GM12878 (cell line): ENCODE data around the gene ZBTB9. TPM values are rescaled to one million over a fixed set of nuclear protein-coding genes. Genes with fewer than 3 reads are reported as not detected.
A peak's percentile ranks its signal among the peaks of the same experiment; 100 is the strongest.

ENCODE experiments used
- ATAC-seq: fragments of 200-7000 bp; cut with Tn5 transposase; 3 replicates; pipeline ENCODE4 v1.9.1; 2020; ENCODE audit warnings: mild to moderate bottlenecking, moderate library complexity
- Bru-seq: library from RNA; stranded (reverse); fragments of 400-500 nt; gene quantifications from one replicate; lab custom pipeline; 2021; lab: Mats Ljungman, UMichigan
- BruChase-seq, 2 experiments: library from RNA; stranded (reverse); fragments of 400-500 nt; gene quantifications; one replicate each; lab custom pipeline; 2021; lab: Mats Ljungman, UMichigan
- BruUV-seq: library from RNA; stranded (reverse); fragments of 400-500 nt; replicated peaks from 2 replicates; lab custom pipeline; 2021; lab: Mats Ljungman, UMichigan
- CTCF ChIA-PET: fragments of 300-600 bp; sonication (Branson Sonifier 250); formaldehyde crosslinking; extraction: SDS; loops from one replicate; lab custom pipeline; 2021; ENCODE audit warnings: inconsistent platforms; lab: Yijun Ruan, JAX
- POLR2A ChIA-PET: fragments of 350-600 bp; formaldehyde crosslinking; extraction: SDS; loops from one replicate; lab custom pipeline; 2021; ENCODE audit warnings: inconsistent platforms; lab: Charles Lee
- RAD21 ChIA-PET: fragments of 300-600 bp; sonication (Branson Sonifier 250); formaldehyde crosslinking; loops from one replicate; lab custom pipeline; 2023; ENCODE audit warnings: antibody characterized with exemption; ENCODE audit not compliant: unreplicated experiment; lab: Charles Lee
- SMC1A ChIA-PET: fragments of 300-600 bp; sonication (Branson Sonifier 250); formaldehyde crosslinking; loops from one replicate; lab custom pipeline; 2023; ENCODE audit not compliant: unreplicated experiment, uncharacterized antibody; lab: Charles Lee
- DNase-seq: peaks from one replicate; pipeline ENCODE4 v3.0.0-alpha.2; 2011; ENCODE audit warnings: low read depth, low spot score
- FAIRE-seq: peaks from 3 replicates; lab custom pipeline; 2011; peaks lifted over from hg19 to GRCh38; lab: Jason Lieb, UNC
- H2AFZ ChIP-seq: 2 replicates; pipeline ENCODE4 v1.6.0; 2011; ENCODE audit warnings: low read depth, low read length, control low read depth; ENCODE audit not compliant: control insufficient read depth
- H3K27ac ChIP-seq: 2 replicates; pipeline ENCODE4 v1.5.1; 2011; ENCODE audit warnings: control low read depth; ENCODE audit not compliant: control insufficient read depth, insufficient read depth
- H3K27me3 ChIP-seq, 2 experiments: replicated peaks in 1 of 2; 2 replicates each; pipeline versions ENCODE4 v1.6.0 to v1.6.1; 2011; ENCODE audit warnings: low read length in 1 of 2; ENCODE audit not compliant: control insufficient read depth in 2 of 2, insufficient read depth in 2 of 2
- H3K36me3 ChIP-seq, 2 experiments: 2 replicates each; pipeline ENCODE4 v1.5.1; 2011; ENCODE audit warnings: low read length in 1 of 2; ENCODE audit not compliant: control insufficient read depth in 2 of 2, insufficient read depth in 2 of 2
- H3K4me1 ChIP-seq: 2 replicates; pipeline ENCODE4 v1.6.1; 2011; ENCODE audit warnings: mild to moderate bottlenecking, low read length, moderate library complexity, mixed read lengths; ENCODE audit not compliant: control insufficient read depth, insufficient read depth
- H3K4me2 ChIP-seq: 2 replicates; pipeline ENCODE4 v1.6.0; 2011; ENCODE audit warnings: control low read depth; ENCODE audit not compliant: control insufficient read depth, insufficient read depth
- H3K4me3 ChIP-seq: fragments of 200-600 bp; sonication (generic); 2 replicates; pipeline ENCODE4 v1.5.1; 2016
- H3K79me2 ChIP-seq: 2 replicates; pipeline ENCODE4 v1.6.0; 2011; ENCODE audit warnings: low read length; ENCODE audit not compliant: control insufficient read depth, insufficient read depth
- H3K9ac ChIP-seq: 2 replicates; pipeline ENCODE4 v1.8.0; 2011; ENCODE audit warnings: low read length, control low read depth, mixed read lengths; ENCODE audit not compliant: control insufficient read depth, insufficient read depth
- H3K9me3 ChIP-seq: replicated peaks from 3 replicates; pipeline ENCODE4 v1.5.1; 2011; ENCODE audit warnings: mild to moderate bottlenecking, low read length; ENCODE audit not compliant: control insufficient read depth, insufficient read depth
- H4K20me1 ChIP-seq: 2 replicates; pipeline ENCODE4 v1.6.0; 2011; ENCODE audit not compliant: control insufficient read depth, insufficient read depth
- CBFB ChIP-seq: IDR thresholded peaks from 2 replicates; pipeline ENCODE4 v1.6.1; 2016; ENCODE audit warnings: antibody characterized with exemption, low read depth
- CBX5 ChIP-seq: sonication (generic); IDR thresholded peaks from 2 replicates; pipeline ENCODE4 v1.6.1; 2016; ENCODE audit warnings: low read depth, moderate library complexity, mild to moderate bottlenecking, inconsistent platforms
- FOS ChIP-seq: IDR thresholded peaks from 3 replicates; pipeline ENCODE4 v1.6.1; 2011; ENCODE audit warnings: borderline replicate concordance; ENCODE audit not compliant: insufficient read length; ENCODE audit errors: extremely low read depth
- MTA3 ChIP-seq: IDR thresholded peaks from 2 replicates; pipeline ENCODE4 v1.6.1; 2012; ENCODE audit warnings: low read length, inconsistent platforms, borderline replicate concordance
- NR2C2 ChIP-seq: IDR thresholded peaks from 2 replicates; pipeline ENCODE4 v1.6.1; 2011; ENCODE audit warnings: borderline replicate concordance, low read depth; ENCODE audit not compliant: control insufficient read depth, insufficient read length
- PML ChIP-seq: IDR thresholded peaks from 2 replicates; pipeline ENCODE4 v1.6.1; 2012; ENCODE audit warnings: low read length, inconsistent platforms
- POLR2A ChIP-seq: IDR thresholded peaks from 2 replicates; pipeline ENCODE4 v1.6.1; 2011; ENCODE audit warnings: low read depth, mild to moderate bottlenecking, low read length
- SMAD5 ChIP-seq: IDR thresholded peaks from 2 replicates; pipeline ENCODE4 v1.6.1; 2016; ENCODE audit warnings: antibody characterized with exemption, low read depth
- SP1 ChIP-seq: IDR thresholded peaks from one replicate; pipeline ENCODE4 v1.6.1; 2011; ENCODE audit warnings: low read depth, low read length
- STAT1 ChIP-seq: fragments of 450-650 bp; conservative IDR thresholded peaks from 2 replicates; pipeline ENCODE4 v1.6.1; 2014; ENCODE audit warnings: antibody characterized with exemption, mild to moderate bottlenecking
- TCF12 ChIP-seq: IDR thresholded peaks from 2 replicates; pipeline ENCODE4 v1.6.1; 2011; ENCODE audit warnings: low read depth, mild to moderate bottlenecking, low read length
- YY1 ChIP-seq: IDR thresholded peaks from 2 replicates; pipeline ENCODE4 v1.6.1; 2011; ENCODE audit warnings: low read depth, mild to moderate bottlenecking, low read length
- ZZZ3 ChIP-seq: IDR thresholded peaks from 2 replicates; pipeline ENCODE4 v1.6.1; 2011; ENCODE audit warnings: low read depth; ENCODE audit not compliant: control insufficient read depth, insufficient read length
- WGBS: methylation state at CpG from one replicate; pipeline ENCODE4 v1.1.6; 2016; ENCODE audit warnings: low lambda C conversion rate; ENCODE audit not compliant: insufficient replicate concordance, insufficient coverage; ENCODE audit errors: missing lambda C conversion rate; 5-methylcytosine and 5-hydroxymethylcytosine counted together
- in situ Hi-C: fragments of 300-500 bp; cut with MboI; formaldehyde crosslinking; loops from 9 replicates; pipeline ENCODE4 v1.14.3; 2018; ENCODE audit warnings: mixed read lengths
- intact Hi-C: fragments of 100-400 bp; cut with micrococcal nuclease; formaldehyde crosslinking; loops from one replicate; pipeline ENCODE4 v1.14.2; 2022; ENCODE audit not compliant: unreplicated experiment
- long read RNA-seq, 2 experiments: library from polyadenylated mRNA; unstranded; transcript quantifications; one replicate each; pipeline ENCODE4 v2.0.0, GENCODE V29; 2019 to 2020
- polyA minus RNA-seq, 3 experiments: library from RNA; depleted of rRNA, polyadenylated mRNA; stranded (reverse); fragments of >200 nt; gene quantifications; 2 replicates each; pipeline ENCODE4 v1.2.3, GENCODE V29; 2011
- polyA plus RNA-seq, 11 experiments: library from polyadenylated mRNA; depleted of rRNA in 4 of 11; unstranded in 6 of 11; stranded (reverse) in 5 of 11; fragments of >200 nt; fragmentation: Nextera tagmentation in 4 of 11; fragmentation: Illumina TruSeq in 1 of 11; extraction: Ambion mirVana in 4 of 11; extraction: Trizol in 1 of 11; gene quantifications; 1 replicate in 1 of 11; 2 replicates in 10 of 11; pipeline versions ENCODE4 v1.2.1 to v1.2.3, GENCODE V29; 2011 to 2016; ENCODE audit warnings: inconsistent platforms in 2 of 11, missing spikeins in 2 of 11, low read depth in 1 of 11
- total RNA-seq, 4 experiments: library from RNA; depleted of rRNA in 3 of 4; stranded (reverse); fragments of >200 nt in 3 of 4; fragmentation: Illumina TruSeq in 1 of 4; extraction: Trizol in 1 of 4; gene quantifications; 2 replicates each; pipeline versions ENCODE4 v1.2.1 to v1.2.3, GENCODE V29; 2013 to 2021
- TF ChIP-seq, protein P1 (sequence below): fragments of 450-650 bp; IDR thresholded peaks from 2 replicates; pipeline ENCODE4 v1.6.1; 2017; ENCODE audit warnings: low read depth, mild to moderate bottlenecking, moderate library complexity

ZBTB9 gene, protein sequence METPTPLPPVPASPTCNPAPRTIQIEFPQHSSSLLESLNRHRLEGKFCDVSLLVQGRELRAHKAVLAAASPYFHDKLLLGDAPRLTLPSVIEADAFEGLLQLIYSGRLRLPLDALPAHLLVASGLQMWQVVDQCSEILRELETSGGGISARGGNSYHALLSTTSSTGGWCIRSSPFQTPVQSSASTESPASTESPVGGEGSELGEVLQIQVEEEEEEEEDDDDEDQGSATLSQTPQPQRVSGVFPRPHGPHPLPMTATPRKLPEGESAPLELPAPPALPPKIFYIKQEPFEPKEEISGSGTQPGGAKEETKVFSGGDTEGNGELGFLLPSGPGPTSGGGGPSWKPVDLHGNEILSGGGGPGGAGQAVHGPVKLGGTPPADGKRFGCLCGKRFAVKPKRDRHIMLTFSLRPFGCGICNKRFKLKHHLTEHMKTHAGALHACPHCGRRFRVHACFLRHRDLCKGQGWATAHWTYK
- 5.1 and 5.5 TPM in 2 replicates for total RNA-seq (2013; cell fraction: nucleolus; rRNA removed)
- total RNA-seq (2014; rRNA removed): 5.2 and 6.6 TPM in 2 replicates
- total RNA-seq (2014; rRNA removed; fragmentation: Illumina TruSeq; extraction: Trizol): 6.0 and 6.7 TPM in 2 replicates
- 9.2 and 10.4 TPM in 2 replicates for total RNA-seq (2021)
- 4.1 TPM for polyA plus RNA-seq (2011; ENCODE audit: low read depth)
- 5.3 and 7.2 TPM in 2 replicates for polyA plus RNA-seq (2011; rRNA removed)
- polyA plus RNA-seq (2011; cell fraction: cytosol; rRNA removed): 6.0 and 6.9 TPM in 2 replicates
- 13.4 and 16.9 TPM in 2 replicates for polyA plus RNA-seq (2011; cell fraction: nucleus; rRNA removed)
- 5.6 and 6.3 TPM in 2 replicates for polyA plus RNA-seq (2012)
- 9.8 and 10.3 TPM in 2 replicates for polyA plus RNA-seq (2014; fragmentation: Illumina TruSeq; extraction: Trizol)
- 1 to 10 TPM; 1.5 to 2.6 TPM for polyA plus RNA-seq (2014; fragmentation: Nextera tagmentation; extraction: Ambion mirVana)
- polyA plus RNA-seq (2014; rRNA removed): 6.7 and 7.3 TPM in 2 replicates
- polyA plus RNA-seq (2016; fragmentation: Nextera tagmentation; extraction: Ambion mirVana): 10 to 100 TPM; 12.1 to 12.7 TPM
- polyA minus RNA-seq (2011; rRNA and poly(A)+ RNA removed): 9.1 and 9.2 TPM in 2 replicates
- polyA minus RNA-seq (2011; cell fraction: cytosol; rRNA and poly(A)+ RNA removed): 3.6 and 4.2 TPM in 2 replicates
- 4.5 and 6.2 TPM in 2 replicates for polyA minus RNA-seq (2011; cell fraction: nucleus; rRNA and poly(A)+ RNA removed)
- Bru-seq, nascent RNA: percentile 65 among the genes with signal in this experiment
- BruChase-seq, experiment 1, labeled RNA remaining after a 6-hour chase: percentile 50 among the genes with signal in this experiment
- BruChase-seq, experiment 2, labeled RNA remaining after a 2-hour chase: percentile 56 among the genes with signal in this experiment
- long read RNA-seq, experiment 1, transcript ZBTB9-201 (2 exons, 2,716 nt): major isoform, 11 of 13 reads
- long read RNA-seq, experiment 1, partial matches to known transcripts: 0 of 13 reads
- long read RNA-seq, experiment 1, other reads (novel, unspliced or antisense): 2 of 13 reads
- long read RNA-seq, experiment 2, partial matches to known transcripts: 0 of 8 reads
- long read RNA-seq, experiment 2, other reads (novel, unspliced or antisense): 7 of 8 reads

DNA sequence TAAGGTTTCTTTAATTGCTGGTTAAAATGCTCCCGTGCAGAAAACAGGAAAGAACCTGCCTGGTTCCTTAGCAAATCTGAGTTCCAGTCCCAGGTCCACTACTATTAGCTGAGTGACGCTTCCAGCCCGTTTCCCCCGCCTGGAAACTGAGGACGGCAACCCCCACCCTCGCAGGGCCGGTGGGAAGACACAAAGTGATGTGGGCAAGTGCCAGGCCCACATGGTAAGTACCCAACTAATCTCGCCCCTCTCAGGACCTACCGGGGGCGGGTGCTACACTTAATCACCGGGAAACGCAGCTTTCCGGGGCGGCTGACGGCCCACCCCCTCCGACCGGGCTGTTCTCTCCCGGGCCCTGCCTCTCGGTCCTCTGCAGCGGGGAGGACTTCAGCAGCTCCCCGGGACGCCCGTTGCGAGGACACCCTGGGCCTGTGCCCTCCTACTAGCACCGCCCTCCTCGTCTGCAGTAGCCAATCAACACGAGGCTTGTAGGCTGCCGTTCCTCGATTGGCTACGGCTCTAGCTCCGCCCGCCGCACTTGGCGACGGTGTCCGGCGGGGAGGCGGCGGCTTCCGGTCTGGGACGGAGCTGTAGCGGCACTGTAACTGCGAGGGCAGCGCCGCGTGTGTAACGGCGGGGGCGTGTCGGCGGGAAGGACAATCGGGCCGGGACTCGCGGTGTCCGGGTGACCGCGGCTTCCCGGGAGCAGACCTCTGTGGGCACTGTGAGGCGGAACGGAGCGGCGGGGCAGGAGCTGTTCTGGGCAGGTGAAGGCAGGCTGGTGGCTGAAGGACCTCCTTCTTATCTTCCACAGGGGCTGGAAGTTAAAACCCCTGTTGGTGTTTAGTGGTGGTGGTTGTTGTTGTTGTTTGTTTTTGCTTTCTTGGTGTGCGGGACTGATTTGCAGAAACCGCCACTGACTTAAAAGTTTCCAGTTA, at the start of gene ZBTB9:
Gene ZBTB9 (plus strand): TSS at position 568 of the 938 bp plus-strand sequence. CDS start 525 bp downstream, outside the sequence.
- intact Hi-C loops: loop anchor here (1.0 kb wide), 1 partner anchor 44 kb away; no protein-coding TSS in a partner anchor
- peak; percentile 89 for DNase-seq
- Histone ChIP-seq H3K4me1 (peaks cover 3% of the 10 kb centered on the region; the same call in 1 of the 2 replicates), H3K9me3 (no peaks in the 10 kb centered on the region), H4K20me1 (no peaks in the 10 kb centered on the region), H3K27me3 (no peaks in the 10 kb centered on the region), H2AFZ (peak within 1 kb of the TSS; percentile 88), H3K4me3 (peak within 1 kb of the TSS; percentile 86), H3K4me2 (peak within 1 kb of the TSS; percentile 98), H3K36me3 (no peaks in the 10 kb centered on the region; a peak in 1 of 4 replicates), H3K79me2 (peaks cover 17% of the 10 kb centered on the region), H3K9ac (peak within 1 kb of the TSS; percentile 96), H3K27ac (peak within 1 kb of the TSS; percentile 81)
- RAD21 ChIA-PET: interaction anchor here (0.5 to 2.2 kb wide), 14 partner anchors 8 to 126 kb away, joined by 3 to 15 read pairs (median 4); partner anchors contain the start of genes BAK1 and CUTA
- under 1% methylated on average over 63 of the region's 65 CpGs for WGBS
- SMC1A ChIA-PET: interaction anchor here (0.7 to 1.3 kb wide), 10 partner anchors 8 to 131 kb away, joined by 3 to 6 read pairs (median 3); partner anchors contain the start of gene BAK1
- CTCF ChIA-PET: interaction anchor here (0.6 to 1.6 kb wide), 11 partner anchors 9 to 199 kb away, joined by 3 to 8 read pairs (median 4); partner anchors contain the start of gene CUTA
- TSS peak; percentile 96 for BruUV-seq
- POLR2A ChIA-PET: interaction anchor here (0.5 to 2.0 kb wide), 13 partner anchors 10 to 631 kb away, joined by 3 to 8 read pairs (median 5); partner anchors contain the start of genes BAK1 and HSD17B8
- in situ Hi-C loops: no loop called here
- ATAC-seq: peak; percentile 100
- FAIRE-seq: peak; percentile 99
- TF ChIP-seq STAT1 (no peak), SMAD5 (peak; percentile 72; the same call in 1 of the 2 replicates), CBX5 (no peak), YY1 (peak; percentile 47; the same call in 1 of the 2 replicates), SP1 (peak; percentile 95), FOS (peak; percentile 73), ZZZ3 (no peak), CBFB (no peak), POLR2A (peak; percentile 94), PML (peak; percentile 83), NR2C2 (no peak), TCF12 (0 out of 2 replicates have a peak, but pooled peaks have one; percentile 25), MTA3 (no peak)
- TF ChIP-seq, protein P1, sequence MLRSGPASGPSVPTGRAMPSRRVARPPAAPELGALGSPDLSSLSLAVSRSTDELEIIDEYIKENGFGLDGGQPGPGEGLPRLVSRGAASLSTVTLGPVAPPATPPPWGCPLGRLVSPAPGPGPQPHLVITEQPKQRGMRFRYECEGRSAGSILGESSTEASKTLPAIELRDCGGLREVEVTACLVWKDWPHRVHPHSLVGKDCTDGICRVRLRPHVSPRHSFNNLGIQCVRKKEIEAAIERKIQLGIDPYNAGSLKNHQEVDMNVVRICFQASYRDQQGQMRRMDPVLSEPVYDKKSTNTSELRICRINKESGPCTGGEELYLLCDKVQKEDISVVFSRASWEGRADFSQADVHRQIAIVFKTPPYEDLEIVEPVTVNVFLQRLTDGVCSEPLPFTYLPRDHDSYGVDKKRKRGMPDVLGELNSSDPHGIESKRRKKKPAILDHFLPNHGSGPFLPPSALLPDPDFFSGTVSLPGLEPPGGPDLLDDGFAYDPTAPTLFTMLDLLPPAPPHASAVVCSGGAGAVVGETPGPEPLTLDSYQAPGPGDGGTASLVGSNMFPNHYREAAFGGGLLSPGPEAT: peak; percentile 54; the same call in 1 of the 2 replicates
